ENCODE results near the gene TRIB2.
"Not testable (repeated sequence)": the region's sequence is repeated elsewhere in the genome, so short reads cannot be mapped to it uniquely, and the experiment has no call there.

The TRIB2 gene

DNA sequence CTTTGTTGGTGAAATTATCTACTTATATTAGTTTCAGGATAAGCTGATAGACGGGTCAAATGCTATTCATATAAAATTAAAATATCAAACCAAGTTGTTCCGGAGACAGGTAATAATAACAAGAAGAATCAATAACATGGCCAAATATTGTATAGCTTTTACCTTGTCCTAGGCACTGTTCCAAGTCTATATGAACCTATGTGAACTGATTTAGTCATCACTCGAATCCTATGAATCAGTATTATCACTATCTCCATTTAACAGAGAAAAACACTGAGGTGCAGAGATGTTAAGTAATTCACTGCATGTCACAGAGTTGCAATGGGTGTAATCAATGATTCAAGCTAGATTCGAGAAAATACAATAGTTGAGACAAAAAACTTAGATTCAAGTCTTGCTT, 40.0 kb upstream of the TRIB2 start:
- TF ChIP-seq, protein P1, sequence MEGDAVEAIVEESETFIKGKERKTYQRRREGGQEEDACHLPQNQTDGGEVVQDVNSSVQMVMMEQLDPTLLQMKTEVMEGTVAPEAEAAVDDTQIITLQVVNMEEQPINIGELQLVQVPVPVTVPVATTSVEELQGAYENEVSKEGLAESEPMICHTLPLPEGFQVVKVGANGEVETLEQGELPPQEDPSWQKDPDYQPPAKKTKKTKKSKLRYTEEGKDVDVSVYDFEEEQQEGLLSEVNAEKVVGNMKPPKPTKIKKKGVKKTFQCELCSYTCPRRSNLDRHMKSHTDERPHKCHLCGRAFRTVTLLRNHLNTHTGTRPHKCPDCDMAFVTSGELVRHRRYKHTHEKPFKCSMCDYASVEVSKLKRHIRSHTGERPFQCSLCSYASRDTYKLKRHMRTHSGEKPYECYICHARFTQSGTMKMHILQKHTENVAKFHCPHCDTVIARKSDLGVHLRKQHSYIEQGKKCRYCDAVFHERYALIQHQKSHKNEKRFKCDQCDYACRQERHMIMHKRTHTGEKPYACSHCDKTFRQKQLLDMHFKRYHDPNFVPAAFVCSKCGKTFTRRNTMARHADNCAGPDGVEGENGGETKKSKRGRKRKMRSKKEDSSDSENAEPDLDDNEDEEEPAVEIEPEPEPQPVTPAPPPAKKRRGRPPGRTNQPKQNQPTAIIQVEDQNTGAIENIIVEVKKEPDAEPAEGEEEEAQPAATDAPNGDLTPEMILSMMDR (IDR thresholded peaks at IDR 0.05; ENCODE audit: insufficient read depth, missing control alignments): no peak
- no peak for DNase-seq (ENCODE audit: insufficient read length, low spot score)
- FAIRE-seq: no peak

DNA sequence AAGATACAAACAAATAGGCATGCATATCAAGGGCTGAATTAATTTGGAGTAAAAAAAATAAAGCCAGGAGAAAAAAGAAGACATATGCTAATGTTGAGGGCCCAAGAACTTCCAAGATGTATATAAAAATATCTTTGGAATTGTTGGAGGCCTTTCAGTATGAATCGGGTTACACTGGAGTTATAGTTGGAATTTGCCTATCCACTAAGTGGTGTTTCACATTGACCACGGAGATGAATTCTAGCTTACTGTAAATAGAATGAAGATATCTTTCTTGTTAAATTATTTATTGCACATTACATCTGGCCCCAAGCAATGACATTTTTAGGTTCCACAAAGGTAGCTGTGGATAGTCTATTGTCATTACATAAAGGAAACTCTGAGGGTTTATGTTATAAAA, 38.5 kb upstream of the TRIB2 start:
- TF ChIP-seq, protein P1 (IDR thresholded peaks at IDR 0.05; ENCODE audit: insufficient read depth, missing control alignments): no peak
- no peak for DNase-seq (ENCODE audit: insufficient read length, low spot score)
- FAIRE-seq: no peak

DNA sequence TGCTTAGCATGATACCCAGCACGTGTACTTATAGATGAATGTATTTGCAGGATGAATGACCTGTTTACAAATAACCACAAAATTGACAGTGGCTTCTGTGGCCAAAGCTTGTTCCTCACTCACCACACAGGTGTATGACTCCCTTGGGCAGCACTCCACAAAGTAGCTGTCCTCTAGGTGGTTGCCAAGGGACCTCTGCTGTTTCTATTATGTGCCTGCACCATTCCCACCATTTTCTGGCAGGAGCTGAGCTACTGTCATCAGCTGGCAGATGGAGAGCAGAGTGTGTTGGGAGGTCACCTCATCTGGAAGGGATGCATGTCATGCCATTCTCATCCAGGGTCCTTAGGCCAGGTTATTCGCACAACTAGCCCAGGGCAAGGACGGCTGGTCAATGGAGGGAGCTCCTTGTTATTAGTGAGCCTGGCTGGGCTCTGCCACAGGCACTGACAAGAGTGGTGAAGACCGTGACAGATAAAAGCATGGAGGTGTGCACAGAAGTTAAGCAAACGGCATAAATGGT, 37.1 kb upstream of the TRIB2 start:
- DNase-seq (ENCODE audit: insufficient read length, low spot score) (no peak), FAIRE-seq (no peak)
- TF ChIP-seq, protein P1 (IDR thresholded peaks at IDR 0.05; ENCODE audit: insufficient read depth, missing control alignments): no peak

DNA sequence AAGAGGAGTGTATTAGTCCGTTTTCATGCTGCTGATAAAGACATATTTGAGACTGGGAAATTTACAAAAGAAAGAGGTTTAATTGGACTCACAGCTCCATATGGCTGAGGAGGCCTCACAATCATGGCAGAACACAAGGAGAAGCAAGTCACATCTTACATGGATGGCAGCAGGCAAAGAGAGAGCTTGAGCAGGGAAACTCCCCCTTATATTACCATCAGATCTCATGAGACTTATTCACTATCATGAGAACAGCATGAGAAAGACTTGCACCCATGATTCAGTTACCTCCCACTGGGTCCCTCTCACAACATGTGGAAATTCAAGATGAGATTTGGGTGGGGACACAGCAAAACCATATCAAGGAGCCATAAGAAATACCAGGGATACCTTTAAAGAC, 36.6 kb upstream of the TRIB2 start:
- FAIRE-seq; DNase-seq (ENCODE audit: insufficient read length, low spot score): not testable (repeated sequence)

DNA sequence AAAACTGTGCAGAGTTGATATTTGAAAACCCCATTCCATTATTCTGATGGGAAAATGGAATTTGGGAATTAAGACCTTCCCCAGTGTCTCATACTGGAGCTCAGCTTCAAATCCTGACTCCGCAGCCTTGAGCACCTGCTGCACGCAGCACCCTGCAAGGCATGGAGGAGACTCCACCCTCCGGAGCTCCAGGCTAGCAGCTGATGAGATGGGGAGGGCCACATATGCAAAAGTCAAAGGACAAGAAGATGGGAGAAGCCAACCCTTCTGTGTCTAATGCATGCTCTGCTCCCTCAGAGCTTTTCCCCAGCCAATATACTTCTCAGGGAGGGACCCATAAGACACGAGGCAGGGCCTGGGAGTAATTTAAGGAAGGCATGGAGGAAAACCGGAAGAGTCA, 34.7 kb upstream of the TRIB2 start:
- TF ChIP-seq, protein P1 (IDR thresholded peaks at IDR 0.05; ENCODE audit: insufficient read depth, missing control alignments): no peak
- DNase-seq (ENCODE audit: insufficient read length, low spot score) (no peak), FAIRE-seq (no peak)

DNA sequence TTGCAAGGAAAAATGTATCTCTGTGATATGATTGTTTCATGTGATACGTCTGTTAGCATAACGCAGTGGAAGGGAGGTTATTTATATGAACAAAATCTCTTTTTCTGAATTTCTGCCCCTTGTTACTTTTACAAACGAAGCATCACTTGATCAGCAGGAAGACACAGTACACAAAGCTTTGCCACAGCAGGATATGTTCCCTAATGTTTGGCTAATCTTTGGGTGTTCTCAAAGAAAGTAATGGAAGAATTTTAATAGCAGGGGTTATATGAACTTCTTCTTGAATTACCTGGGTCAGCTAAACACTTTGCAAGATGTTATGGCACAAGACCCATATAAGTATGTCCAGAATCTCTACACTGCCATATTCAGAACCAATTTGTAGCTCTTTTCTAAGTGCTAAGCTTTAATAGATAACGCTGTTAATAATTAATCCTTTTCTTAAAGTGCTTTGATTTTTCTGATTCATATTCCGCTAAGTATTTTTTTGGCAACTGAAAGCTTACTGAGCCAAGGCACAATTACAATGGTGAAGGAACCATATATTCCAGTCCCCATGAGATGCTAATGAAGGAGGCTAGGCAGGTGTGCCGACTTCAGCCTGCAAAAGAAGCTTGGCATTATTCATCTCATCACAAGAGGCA, 33.2 kb upstream of the TRIB2 start:
- FAIRE-seq (no peak), DNase-seq (ENCODE audit: insufficient read length, low spot score) (no peak)
- TF ChIP-seq, protein P1 (IDR thresholded peaks at IDR 0.05; ENCODE audit: insufficient read depth, missing control alignments): no peak

DNA sequence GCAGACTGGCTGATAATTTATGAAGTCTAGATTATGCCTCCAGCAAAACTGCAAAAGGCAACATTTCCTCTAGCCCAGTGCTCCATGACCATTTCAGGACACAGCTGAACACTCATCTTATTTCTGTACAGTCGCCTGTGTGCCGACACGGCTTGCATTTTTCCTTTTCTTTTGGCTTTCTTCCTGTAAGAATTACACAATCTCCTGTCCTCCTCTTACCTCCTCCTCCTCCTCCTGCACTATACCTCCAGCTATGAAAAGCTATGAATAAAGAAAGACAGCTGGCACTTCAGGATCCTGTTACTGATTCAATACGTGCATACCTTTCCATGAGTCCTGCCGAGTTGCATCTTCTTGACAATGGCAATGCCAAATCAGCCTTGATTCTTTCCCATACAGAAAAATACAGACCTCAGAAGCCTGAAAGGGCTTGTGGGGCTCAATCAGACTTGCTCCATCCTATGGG, 32.2 kb upstream of the TRIB2 start:
- TF ChIP-seq, protein P1 (IDR thresholded peaks at IDR 0.05; ENCODE audit: insufficient read depth, missing control alignments): no peak
- DNase-seq (ENCODE audit: insufficient read length, low spot score): no peak
- FAIRE-seq: no peak
